22Rv1 (cell line): ENCODE results near the gene MDM1.

Source experiments
- ZFX ChIP-seq: fragments of 450-650 bp; IDR thresholded peaks from 2 replicates; pipeline ENCODE4 v1.6.1; 2017; ENCODE audit warnings: antibody characterized with exemption, borderline replicate concordance
- TF ChIP-seq, protein P1 (sequence below): fragments of 450-650 bp; IDR thresholded peaks from 2 replicates; pipeline ENCODE4 v1.5.1; 2017; ENCODE audit warnings: mild to moderate bottlenecking

DNA sequence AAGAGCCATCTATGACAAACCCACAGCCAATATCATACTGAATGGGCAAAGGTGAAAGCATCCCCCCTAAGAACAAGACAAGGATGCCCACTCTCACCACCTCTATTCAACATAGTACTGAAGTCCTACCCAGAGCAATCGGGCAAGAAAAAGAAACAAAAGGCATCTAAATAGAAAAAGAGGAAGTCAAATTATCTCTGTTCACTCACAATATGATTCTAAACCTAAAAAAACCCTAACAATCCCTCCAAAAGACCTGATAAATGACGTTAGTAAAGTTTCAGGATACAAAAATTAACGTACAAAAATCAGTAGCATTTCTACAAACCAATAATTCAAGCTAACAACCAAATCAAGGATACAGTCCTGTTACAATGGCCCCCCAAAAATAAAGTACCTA lies 26.9 kb downstream of the MDM1 start:
- TF ChIP-seq, protein P1, sequence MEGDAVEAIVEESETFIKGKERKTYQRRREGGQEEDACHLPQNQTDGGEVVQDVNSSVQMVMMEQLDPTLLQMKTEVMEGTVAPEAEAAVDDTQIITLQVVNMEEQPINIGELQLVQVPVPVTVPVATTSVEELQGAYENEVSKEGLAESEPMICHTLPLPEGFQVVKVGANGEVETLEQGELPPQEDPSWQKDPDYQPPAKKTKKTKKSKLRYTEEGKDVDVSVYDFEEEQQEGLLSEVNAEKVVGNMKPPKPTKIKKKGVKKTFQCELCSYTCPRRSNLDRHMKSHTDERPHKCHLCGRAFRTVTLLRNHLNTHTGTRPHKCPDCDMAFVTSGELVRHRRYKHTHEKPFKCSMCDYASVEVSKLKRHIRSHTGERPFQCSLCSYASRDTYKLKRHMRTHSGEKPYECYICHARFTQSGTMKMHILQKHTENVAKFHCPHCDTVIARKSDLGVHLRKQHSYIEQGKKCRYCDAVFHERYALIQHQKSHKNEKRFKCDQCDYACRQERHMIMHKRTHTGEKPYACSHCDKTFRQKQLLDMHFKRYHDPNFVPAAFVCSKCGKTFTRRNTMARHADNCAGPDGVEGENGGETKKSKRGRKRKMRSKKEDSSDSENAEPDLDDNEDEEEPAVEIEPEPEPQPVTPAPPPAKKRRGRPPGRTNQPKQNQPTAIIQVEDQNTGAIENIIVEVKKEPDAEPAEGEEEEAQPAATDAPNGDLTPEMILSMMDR: no peak
- no peak for TF ChIP-seq ZFX
